K562 (cell line): ENCODE measurements around the gene TBX19. TPM values are rescaled to one million over a fixed set of nuclear protein-coding genes. Genes with fewer than 3 reads are reported as not detected.

Experiments
- ATAC-seq: fragments of 200-7000 bp; cut with Tn5 transposase; 3 replicates; pipeline ENCODE4 v1.9.1; 2020; ENCODE audit warnings: moderate library complexity
- BruUV-seq: library from RNA; stranded (reverse); fragments of 400-500 nt; replicated peaks from 2 replicates; lab custom pipeline; 2021; lab: Mats Ljungman, UMichigan
- CTCF ChIA-PET: fragments of 300-600 bp; formaldehyde crosslinking; extraction: SDS; loops from one replicate; lab custom pipeline; 2021; ENCODE audit warnings: low intra/inter-chr PET ratio; lab: Yijun Ruan, JAX
- POLR2A ChIA-PET: fragments of 300-600, 350-650 bp; sonication (Branson Sonifier 250); formaldehyde crosslinking; extraction: SDS; loops from one replicate; lab custom pipeline; 2021; ENCODE audit warnings: antibody characterized with exemption, inconsistent platforms; lab: Yijun Ruan, JAX
- DNase-seq, 4 experiments: peaks; one replicate each; pipeline versions ENCODE4 v3.0.0 to v3.0.0-alpha.2; 2011 to 2018; ENCODE audit warnings: low spot score in 3 of 4, mixed read lengths in 3 of 4; ENCODE audit errors: extremely low read depth in 1 of 4
- FAIRE-seq: peaks from 2 replicates; lab custom pipeline; 2011; peaks lifted over from hg19 to GRCh38; lab: Jason Lieb, UNC
- H2AFZ ChIP-seq: 2 replicates; pipeline ENCODE4 v1.6.0; 2011; ENCODE audit warnings: low read depth, low read length, control low read depth, inconsistent platforms
- H3K27ac ChIP-seq: fragments of 200-600 bp; 3 replicates; pipeline ENCODE4 v1.8.0; 2011; ENCODE audit warnings: low read depth, mild to moderate bottlenecking, control low read depth, inconsistent platforms, low read length, moderate library complexity, mixed read lengths; ENCODE audit errors: extremely low read depth
- H3K27me3 ChIP-seq, 2 experiments: fragments of 300-600 bp in 1 of 2; 2 replicates in 1 of 2; 3 replicates in 1 of 2; pipeline versions ENCODE4 v1.6.0 to v1.8.0; 2011; ENCODE audit warnings: inconsistent platforms in 2 of 2, low read length in 2 of 2, mild to moderate bottlenecking in 1 of 2, mixed read lengths in 1 of 2, moderate library complexity in 1 of 2; ENCODE audit not compliant: control insufficient read depth in 2 of 2, insufficient read depth in 2 of 2
- H3K36me3 ChIP-seq: fragments of 300-600 bp; 3 replicates; pipeline ENCODE4 v1.8.0; 2011; ENCODE audit warnings: mild to moderate bottlenecking, low read length, inconsistent platforms; ENCODE audit not compliant: control insufficient read depth, insufficient read depth
- H3K4me1 ChIP-seq, 2 experiments: fragments of 200-600 bp in 1 of 2; replicated peaks in 1 of 2; 2 replicates in 1 of 2; 3 replicates in 1 of 2; pipeline versions ENCODE4 v1.5.1 to v1.8.0; 2011; ENCODE audit warnings: inconsistent platforms in 2 of 2, low read length in 2 of 2, mild to moderate bottlenecking in 1 of 2, mixed read lengths in 1 of 2, moderate library complexity in 1 of 2; ENCODE audit not compliant: control insufficient read depth in 2 of 2, insufficient read depth in 2 of 2
- H3K4me2 ChIP-seq: 2 replicates; pipeline ENCODE4 v1.6.1; 2011; ENCODE audit warnings: low read length, control low read depth, inconsistent platforms, mixed read lengths; ENCODE audit not compliant: insufficient read depth
- H3K4me3 ChIP-seq: fragments of 200-600 bp; sonication (generic), shearing (Covaris generic); 2 replicates; pipeline ENCODE4 v1.5.1; 2016; ENCODE audit warnings: control low read depth, inconsistent platforms
- H3K79me2 ChIP-seq: fragments of 200-600 bp; 3 replicates; pipeline ENCODE4 v1.8.0; 2011; ENCODE audit warnings: low read length, inconsistent platforms; ENCODE audit not compliant: control insufficient read depth, insufficient read depth
- H3K9ac ChIP-seq, 2 experiments: 2 replicates each; pipeline versions ENCODE4 v1.6.0 to v1.6.1; 2011; ENCODE audit warnings: low read depth in 2 of 2, low read length in 2 of 2, control low read depth in 1 of 2, inconsistent platforms in 1 of 2, mild to moderate bottlenecking in 1 of 2, mixed read lengths in 1 of 2; ENCODE audit not compliant: insufficient read depth in 1 of 2
- H3K9me1 ChIP-seq: one replicate; pipeline ENCODE4 v1.6.0; 2011; ENCODE audit warnings: inconsistent platforms, mild to moderate bottlenecking, low read length, moderate library complexity; ENCODE audit not compliant: control insufficient read depth, insufficient read depth
- H3K9me3 ChIP-seq: replicated peaks from 2 replicates; pipeline ENCODE4 v1.5.1; 2011; ENCODE audit warnings: low read depth, low read length, inconsistent platforms; ENCODE audit not compliant: control insufficient read depth, insufficient read depth
- H4K20me1 ChIP-seq: replicated peaks from 2 replicates; pipeline ENCODE4 v1.6.1; 2011; ENCODE audit warnings: low read length, inconsistent platforms, mixed read lengths; ENCODE audit not compliant: control insufficient read depth, insufficient read depth
- BRD9 ChIP-seq: fragments of 450-650 bp; IDR thresholded peaks from 2 replicates; pipeline ENCODE4 v1.6.1; 2018; ENCODE audit warnings: low read depth; ENCODE audit not compliant: partially characterized antibody
- CBX3 ChIP-seq, 2 experiments: IDR thresholded peaks; 1 replicate in 1 of 2; 2 replicates in 1 of 2; pipeline ENCODE4 v1.6.1; 2012; ENCODE audit warnings: inconsistent platforms in 2 of 2, low read length in 2 of 2, borderline replicate concordance in 1 of 2, control low read depth in 1 of 2
- CREB3L1 ChIP-seq: fragments of 450-650 bp; IDR thresholded peaks from 2 replicates; pipeline ENCODE4 v1.6.1; 2014; ENCODE audit warnings: low read depth, mild to moderate bottlenecking, moderate library complexity, borderline replicate concordance
- DPF2 ChIP-seq: fragments of 450-650 bp; IDR thresholded peaks from 2 replicates; pipeline ENCODE4 v1.6.1; 2016
- ID3 ChIP-seq, 2 experiments: fragments of 250-450 bp in 1 of 2; fragments of 450-650 bp in 1 of 2; sonication (Bioruptor Pico) in 1 of 2; IDR thresholded peaks; 2 replicates each; pipeline versions ENCODE4 v1.6.1 to v1.8.0; 2016 to 2021; ENCODE audit warnings: mild to moderate bottlenecking in 2 of 2, moderate library complexity in 2 of 2, missing compliant biosample characterization in 1 of 2, missing genetic modification characterization in 1 of 2
- KDM1A ChIP-seq, 2 experiments: fragments of 450-650 bp; IDR thresholded peaks; 2 replicates each; pipeline ENCODE4 v1.6.1; 2016; ENCODE audit warnings: mild to moderate bottlenecking in 2 of 2
- RBBP5 ChIP-seq: fragments of 200-600 bp; sonication (generic); IDR thresholded peaks from 2 replicates; pipeline ENCODE4 v1.6.1; 2012; ENCODE audit warnings: borderline replicate concordance, mild to moderate bottlenecking, low read length, control low read depth, inconsistent platforms; ENCODE audit not compliant: insufficient read depth, poor library complexity, severe bottlenecking
- RBM25 ChIP-seq: fragments of 200-400 bp; formaldehyde crosslinking; IDR thresholded peaks from 2 replicates; pipeline ENCODE4 v1.6.1; 2018; ENCODE audit warnings: low read length, low read depth, moderate library complexity; ENCODE audit not compliant: severe bottlenecking
- SAFB2 ChIP-seq: fragments of 200-400 bp; formaldehyde crosslinking; IDR thresholded peaks from 2 replicates; pipeline ENCODE4 v1.6.1; 2018; ENCODE audit warnings: borderline replicate concordance, low read length, low read depth, moderate library complexity; ENCODE audit not compliant: severe bottlenecking
- TOE1 ChIP-seq, 2 experiments: fragments of 450-650 bp in 1 of 2; sonication (generic) in 1 of 2; formaldehyde crosslinking in 1 of 2; IDR thresholded peaks; 2 replicates each; pipeline versions ENCODE4 v1.7.1 to v1.8.0; 2016 to 2022; ENCODE audit warnings: borderline replicate concordance in 2 of 2, mild to moderate bottlenecking in 2 of 2, antibody characterized with exemption in 1 of 2, inconsistent platforms in 1 of 2, low read depth in 1 of 2, missing genetic modification reagents in 1 of 2, moderate library complexity in 1 of 2
- WGBS: fragments of 100-300 bp; shearing (Covaris generic); methylation state at CpG from one replicate; pipeline ENCODE4 v1.1.6; 2016; ENCODE audit warnings: low coverage, mixed read lengths; ENCODE audit not compliant: insufficient coverage; ENCODE audit errors: missing lambda C conversion rate; 5-methylcytosine and 5-hydroxymethylcytosine counted together
- in situ Hi-C: fragments of 300-500 bp; cut with MboI; formaldehyde crosslinking; loops from 4 replicates; pipeline ENCODE4 v1.15.0; 2018; ENCODE audit warnings: inconsistent platforms, mixed read lengths
- intact Hi-C: fragments of 100-400 bp; cut with micrococcal nuclease; formaldehyde crosslinking; loops from 2 replicates; pipeline ENCODE4 v1.14.2; 2022
- polyA plus RNA-seq, 8 experiments: library from polyadenylated mRNA; depleted of rRNA in 4 of 8; stranded (reverse) in 5 of 8; unstranded in 3 of 8; fragments of >200 nt; fragmentation: Nextera tagmentation in 2 of 8; fragmentation: Illumina TruSeq in 1 of 8; extraction: Ambion mirVana in 2 of 8; extraction: Trizol in 1 of 8; gene quantifications; 2 replicates each; pipeline versions ENCODE4 v1.2.1 to v1.2.3, GENCODE V29; 2011 to 2014; ENCODE audit warnings: inconsistent platforms in 1 of 8, missing spikeins in 1 of 8
- total RNA-seq, 7 experiments: library from RNA; depleted of rRNA in 6 of 7; stranded (reverse); fragments of >200 nt in 6 of 7; fragmentation: Illumina TruSeq in 2 of 7; extraction: Trizol in 2 of 7; gene quantifications; 2 replicates each; pipeline versions ENCODE4 v1.2.1 to v1.2.3, GENCODE V29; 2011 to 2021; ENCODE audit warnings: low replicate concordance in 1 of 7

TBX19 gene
- total and polyA plus RNA-seq, 9 of the 15 experiments (the other 6 are each of a cell fraction or from before 2014, with no cell fraction given) = 0.32 to 3.1 (median 0.95) TPM

- Histone ChIP-seq H3K4me3 (no peak overlapping the region), H3K9ac (no peak overlapping the region), H3K9me1 (no peaks in the 10 kb centered on the region), H3K27ac (no peak overlapping the region), H4K20me1 (peaks cover 9% of the 10 kb centered on the region), H2AFZ (no peak overlapping the region), H3K27me3 (no peaks in the 10 kb centered on the region), H3K36me3 (peaks cover 14% of the 10 kb centered on the region), H3K4me1 (no peaks in the 10 kb centered on the region), H3K79me2 (0 out of 3 replicates have a peak, but pooled peaks cover 4% of the 10 kb centered on the region), H3K9me3 (peaks cover 2% of the 10 kb centered on the region), H3K4me2 (no peak overlapping the region)
- POLR2A ChIA-PET = interaction anchor here (0.7 to 1.1 kb wide), 2 partner anchors 10 to 12 kb away, joined by 3 read pairs; no protein-coding TSS in a partner anchor
- ATAC-seq (no peak), DNase-seq (no peak), FAIRE-seq (no peak)
- intact Hi-C loops = no loop called here
- TSS peak; percentile 10 for BruUV-seq
- in situ Hi-C loops = no loop called here
- TF ChIP-seq CREB3L1 = no peak
- WGBS = 62% methylated on average over 3 of the region's 3 CpGs
- CTCF ChIA-PET = no interaction called here
Observed at GRCh38 chr1:168252204-168252733, 28.4 kb upstream of the TBX19 start.

GRCh38 chr1:168256164-168256563, 24.5 kb upstream of the TBX19 start:
- Histone ChIP-seq H3K4me1 (no peaks in the 10 kb centered on the region), H3K36me3 (no peaks in the 10 kb centered on the region; the same call in 2 of the 3 replicates), H3K79me2 (no peaks in the 10 kb centered on the region), H3K9ac (no peak overlapping the region), H3K4me2 (no peak overlapping the region), H3K9me1 (no peaks in the 10 kb centered on the region), H3K4me3 (no peak overlapping the region), H3K27ac (no peak overlapping the region), H3K9me3 (peaks cover 2% of the 10 kb centered on the region), H4K20me1 (no peaks in the 10 kb centered on the region), H2AFZ (no peak overlapping the region), H3K27me3 (no peaks in the 10 kb centered on the region)
- ChIA-PET CTCF (no interaction called here), POLR2A (no interaction called here)
- in situ Hi-C loops (no loop called here), intact Hi-C loops (no loop called here)
- WGBS = 65% methylated on average over 2 of the region's 2 CpGs
- DNase-seq (no peak), FAIRE-seq (no peak), ATAC-seq (no peak)
- no TSS peak for BruUV-seq
- TF ChIP-seq BRD9 (no peak), TOE1 (IDR thresholded peaks at IDR 0.05; ENCODE audit: borderline replicate concordance) (no peak), TOE1 (CRISPR knock-in tag; IDR thresholded peaks at IDR 0.05; ENCODE audit: borderline replicate concordance, low read depth) (no peak), DPF2 (no peak), SAFB2 (no peak), RBM25 (peak; percentile 61), KDM1A (IDR thresholded peaks at IDR 0.05) (0 out of 4 replicates have a peak, but pooled peaks of 1 of the 2 experiments have one; percentile 20), CBX3 (IDR thresholded peaks at IDR 0.05; ENCODE audit: borderline replicate concordance in 1 of 2, low read length in 2 of 2) (peak in 1 of 2 experiments; percentile 66; a peak in 1 of 3 replicates), RBBP5 (no peak), ID3 (CRISPR knock-in tag; IDR thresholded peaks at IDR 0.05) (no peak), ID3 (tag; IDR thresholded peaks at IDR 0.05) (0 out of 2 replicates have a peak, but pooled peaks have one; percentile 21)
